ENCODE data around the gene FAM241A.
"Not testable (repeated sequence)": the region's sequence is repeated elsewhere in the genome, so short reads cannot be mapped to it uniquely, and the experiment has no call there.

Gene FAM241A

DNA sequence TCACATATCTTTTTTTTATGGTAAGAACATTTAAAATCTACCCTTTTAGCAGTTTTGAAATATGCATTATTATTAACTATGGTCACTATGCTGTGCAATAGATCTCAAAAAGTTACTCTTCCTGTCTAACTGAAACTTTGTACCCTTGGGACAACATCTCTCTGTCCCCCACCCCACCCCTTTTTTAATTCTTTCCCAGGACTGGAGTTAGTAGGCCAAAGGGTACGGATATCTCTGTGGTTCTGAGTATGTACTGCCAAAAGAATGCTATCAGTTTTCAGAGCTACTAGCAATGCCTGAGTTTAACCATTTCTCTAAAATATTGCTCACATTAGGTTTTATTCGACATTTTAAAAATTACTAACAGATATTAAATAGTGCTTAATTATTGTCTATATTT lies 4.7 kb upstream of the FAM241A start:
- DNase-seq, result no peak

DNA sequence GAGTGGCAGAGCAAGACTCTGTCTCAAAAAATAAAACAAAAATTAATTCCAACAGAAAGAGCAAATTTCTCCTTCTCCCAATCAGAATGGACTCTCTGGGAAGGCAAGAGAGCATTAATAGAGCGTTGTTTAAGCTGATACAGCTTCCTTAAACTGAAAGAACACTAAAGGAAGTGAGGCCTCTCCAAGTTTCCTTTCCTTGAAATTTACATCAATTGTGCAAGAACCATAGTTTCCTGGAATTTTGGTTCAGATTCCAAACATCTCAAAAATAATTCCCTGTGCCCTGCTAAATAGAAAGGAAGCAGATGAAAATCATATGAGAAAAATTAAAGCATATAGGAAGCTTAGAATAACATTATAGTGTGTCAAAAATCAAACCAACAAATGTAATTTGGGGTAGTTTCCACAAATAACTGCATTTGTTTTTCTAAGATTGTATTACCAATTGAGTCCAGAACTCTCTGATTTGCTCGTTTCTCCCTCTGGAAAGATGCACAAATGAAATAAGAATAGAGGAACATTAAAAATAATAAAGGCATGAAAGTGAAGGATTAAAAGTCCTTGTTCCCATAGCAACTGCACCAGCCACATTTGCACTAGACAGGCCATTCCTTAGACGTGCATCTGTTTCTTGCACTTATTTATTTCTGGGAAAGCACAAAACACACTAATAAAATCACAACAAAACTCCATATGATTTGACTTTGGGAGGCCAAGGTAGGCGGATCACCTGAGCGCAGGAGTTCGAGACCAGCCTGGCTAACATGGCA lies 3.7 kb upstream of the FAM241A start:
- DNase-seq, result no peak

DNA sequence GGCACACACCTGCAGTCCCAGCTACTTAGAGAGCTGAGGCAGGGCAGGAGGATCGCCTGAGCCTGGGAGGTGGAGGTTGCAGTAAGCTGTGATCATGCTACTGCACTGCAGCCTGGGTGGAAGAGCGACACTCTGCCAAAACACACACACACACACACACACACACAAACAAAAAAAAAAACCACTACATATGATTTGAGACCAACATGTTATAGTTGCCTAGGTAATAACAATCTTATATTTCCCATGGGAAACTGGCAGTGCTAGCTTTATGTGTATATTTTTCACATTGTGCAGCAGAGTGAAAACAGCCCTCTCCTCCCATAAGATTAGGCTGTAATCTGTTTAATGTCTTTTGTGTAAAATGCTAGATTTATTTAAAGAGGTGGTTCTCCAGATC lies 3.1 kb upstream of the FAM241A start:
- DNase-seq, result no peak

DNA sequence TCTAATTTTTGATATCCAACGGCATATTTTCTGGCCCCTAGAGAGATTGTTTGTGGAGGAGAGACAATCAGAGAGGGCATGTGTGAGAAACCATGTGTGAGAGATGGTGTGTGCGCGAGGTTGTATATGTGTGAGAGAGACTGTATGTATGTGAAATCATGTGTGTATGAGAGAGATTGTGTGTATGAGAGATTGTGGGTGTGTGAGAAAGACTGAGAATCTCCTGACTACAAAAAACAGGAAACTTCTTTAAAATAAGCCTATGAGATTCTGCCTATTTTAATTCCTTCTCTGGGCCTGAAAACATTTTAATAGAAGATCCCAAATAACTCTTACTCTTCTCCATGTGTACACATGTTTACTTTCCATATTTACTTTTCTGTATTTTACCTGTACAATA lies 1.5 kb upstream of the FAM241A start:
- DNase-seq, result no peak

DNA sequence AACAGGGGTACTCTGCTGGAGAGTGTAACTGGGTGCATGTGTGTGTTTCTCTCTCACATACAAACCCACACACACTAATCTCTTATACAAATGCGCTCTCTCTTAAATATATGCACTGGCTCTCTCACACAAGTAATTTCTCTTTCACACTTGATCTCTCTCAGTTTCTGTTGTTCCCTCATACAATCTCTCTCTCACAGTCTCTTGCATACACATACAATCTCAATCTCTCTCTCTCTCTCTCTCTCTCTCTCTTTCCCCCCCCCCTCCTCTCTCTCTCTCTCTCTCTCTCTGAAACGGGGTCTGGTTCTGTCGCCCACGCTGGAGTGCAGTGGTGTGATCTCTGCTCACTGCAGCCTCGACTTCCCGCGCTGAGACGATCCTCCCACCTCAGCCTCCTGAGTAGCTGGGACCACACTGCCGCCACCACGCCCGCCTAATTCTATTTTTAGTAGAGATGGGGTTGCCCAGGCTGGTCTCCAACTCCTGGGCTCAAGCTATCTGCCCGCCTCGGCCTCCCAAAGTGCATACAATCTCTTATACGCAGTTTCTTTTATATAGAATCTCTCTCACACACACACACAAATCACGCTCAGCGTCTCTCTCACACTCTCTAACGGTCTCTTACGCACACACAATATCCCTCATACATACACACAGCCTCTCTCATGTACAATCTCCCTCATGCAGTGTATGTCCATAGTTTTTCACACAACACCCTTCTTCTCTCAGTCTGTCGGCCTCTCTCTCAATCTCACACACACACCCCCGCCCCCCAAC lies 518 bp upstream of the FAM241A start:
- DNase-seq, result no peak

DNA sequence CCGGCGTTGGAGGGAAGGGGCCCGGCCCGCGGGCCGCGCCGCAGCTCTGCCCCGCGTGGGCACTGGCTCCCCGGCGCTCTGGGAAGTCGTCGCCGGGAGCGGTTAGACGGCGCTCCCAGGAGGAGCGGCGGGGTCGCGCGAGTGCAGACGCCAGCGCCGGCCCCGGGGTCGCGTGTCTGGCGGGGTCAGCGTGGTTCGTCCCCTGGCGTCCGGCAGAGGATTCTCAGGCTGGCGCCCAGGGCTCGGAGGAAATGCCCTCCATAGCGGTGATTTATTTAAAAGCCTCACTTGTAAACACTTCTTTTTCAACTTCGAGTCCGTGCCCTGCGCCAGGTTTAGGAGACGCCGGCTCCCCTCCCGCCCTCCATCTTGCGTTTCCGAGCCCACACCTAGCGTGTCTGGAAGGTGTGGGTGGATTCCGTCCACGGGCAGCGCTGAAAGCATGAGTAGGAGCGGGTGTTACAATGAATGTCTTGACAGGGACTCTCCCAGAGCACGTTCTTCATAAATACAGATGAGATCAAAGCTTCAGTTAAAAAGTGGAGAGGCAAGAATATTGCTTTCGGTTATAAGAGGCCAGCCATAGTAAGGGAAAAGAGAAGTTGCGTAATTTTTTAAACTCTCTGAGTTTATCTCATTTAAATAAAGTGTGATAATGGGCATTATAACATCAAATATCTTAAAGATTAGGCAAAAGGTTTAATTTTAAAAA lies 692 bp downstream of the FAM241A start:
- peak; percentile 69 for DNase-seq

DNA sequence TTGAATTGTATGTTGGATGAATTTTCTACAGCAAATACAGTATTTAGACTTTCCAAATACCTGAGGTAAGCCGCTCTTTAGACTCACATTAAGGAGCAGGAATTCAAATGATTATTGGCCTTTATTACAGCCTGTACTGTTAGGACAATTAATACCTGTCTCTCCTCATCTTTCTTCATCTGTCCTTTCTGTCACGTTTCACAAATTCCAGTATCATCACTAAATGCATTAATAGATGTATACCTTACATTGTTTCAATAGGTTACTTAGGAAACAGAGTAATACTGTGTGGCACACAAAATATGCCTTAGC lies 1.2 kb downstream of the FAM241A start:
- no peak for DNase-seq

DNA sequence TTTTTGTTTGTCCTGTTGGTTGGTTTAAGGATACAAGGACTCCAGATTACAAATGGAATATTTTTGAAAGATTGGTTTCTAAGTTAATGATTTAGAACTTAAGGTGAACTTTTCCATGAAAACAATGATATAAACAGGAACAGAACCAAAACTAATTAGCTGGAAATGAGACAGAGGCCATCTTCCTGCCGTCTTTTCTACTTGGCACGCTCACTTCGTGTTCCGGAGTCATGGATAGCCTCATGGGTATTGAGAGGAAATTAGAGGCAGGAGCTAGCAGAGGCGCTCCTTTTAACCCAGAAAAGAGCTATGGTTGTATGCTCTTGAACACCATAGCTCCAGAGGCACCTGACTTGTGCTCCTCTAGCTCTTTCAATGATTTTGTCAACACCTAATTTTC lies 2.4 kb downstream of the FAM241A start:
- DNase-seq, result no peak

DNA sequence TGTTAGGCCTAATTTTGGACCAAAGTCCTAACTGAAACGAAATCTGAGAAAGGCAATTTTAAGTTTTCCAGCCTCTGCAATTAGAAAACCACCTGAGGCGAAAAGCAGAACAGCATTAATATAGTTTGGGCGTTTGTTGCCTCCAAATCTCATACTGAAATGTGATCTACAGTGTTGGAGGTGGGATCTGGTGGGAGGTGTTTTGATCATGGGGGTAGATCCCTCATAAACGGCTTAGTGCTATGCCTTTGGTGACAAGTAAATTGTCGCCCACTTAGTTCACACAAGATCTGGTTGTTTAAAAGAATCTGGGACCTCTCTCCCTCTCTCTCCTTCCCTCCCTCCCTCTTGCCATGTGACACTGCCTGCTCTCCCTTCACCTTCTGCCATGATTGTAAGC lies 5.7 kb downstream of the FAM241A start:
- DNase-seq, result no peak

DNA sequence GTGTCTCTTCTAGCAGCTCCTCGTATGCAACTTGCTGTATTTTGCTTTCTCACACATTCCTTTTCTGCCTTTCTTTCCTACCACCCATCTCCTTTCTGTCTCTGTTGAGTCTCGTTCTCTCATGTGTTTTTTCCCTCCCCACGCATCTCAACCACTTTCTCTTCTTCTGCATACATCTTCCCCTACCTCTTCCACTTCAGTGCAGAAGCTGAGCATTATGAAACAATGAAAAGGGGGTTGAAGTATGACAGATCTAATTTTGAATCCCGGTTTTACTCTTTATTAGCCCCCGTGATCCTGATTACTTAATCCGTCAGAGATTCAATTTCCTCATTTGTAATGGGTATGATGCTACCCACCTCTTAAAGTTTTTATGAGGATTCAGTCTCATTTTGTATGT lies 7.3 kb downstream of the FAM241A start:
- no peak for DNase-seq

DNA sequence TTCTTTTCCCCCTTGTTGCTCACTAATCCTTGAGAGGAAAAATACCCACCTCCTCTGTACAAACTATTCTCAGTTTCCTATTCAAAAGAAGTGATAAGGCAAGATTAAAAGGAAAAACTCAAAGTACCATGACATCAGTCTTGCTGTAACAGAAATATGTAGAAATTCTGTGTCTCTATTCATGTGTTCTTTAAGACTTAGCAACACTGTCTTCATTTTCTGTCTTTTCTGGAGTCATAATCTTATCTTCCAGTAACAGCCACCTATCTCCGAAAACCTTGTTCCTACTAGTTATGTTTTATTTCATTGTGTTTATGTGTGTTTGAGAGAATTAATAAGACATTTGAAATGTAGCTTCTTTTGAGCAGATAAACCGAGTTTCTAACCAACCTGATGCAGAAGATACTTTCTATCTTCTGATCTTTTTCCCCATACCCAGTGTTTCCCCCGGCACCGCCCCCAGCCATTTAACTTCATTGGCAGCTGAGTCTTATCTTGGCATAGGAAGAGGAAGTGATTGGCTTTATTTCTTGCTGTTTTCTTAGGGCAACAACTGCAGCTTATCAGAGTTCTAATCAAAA lies 8.0 kb downstream of the FAM241A start:
- no peak for DNase-seq

DNA sequence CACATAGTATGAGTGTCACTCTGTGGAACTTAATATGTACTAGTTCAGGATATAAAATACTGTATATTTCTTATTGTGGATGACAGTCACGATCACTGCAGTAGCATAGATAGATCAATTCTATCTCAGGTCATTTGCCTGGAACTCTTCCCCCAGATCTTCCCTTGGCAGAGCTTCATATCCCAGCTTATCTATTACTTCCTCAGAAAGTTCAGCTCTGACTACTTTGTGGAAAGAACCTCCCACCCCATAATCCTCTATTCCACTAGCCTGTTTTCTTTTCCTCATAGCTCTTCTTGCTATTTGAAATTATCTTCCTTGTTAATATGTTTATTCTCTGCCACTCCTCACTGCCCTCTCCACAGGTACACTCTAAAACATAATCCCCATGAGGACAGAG lies 10.9 kb downstream of the FAM241A start:
- DNase-seq, result no peak

DNA sequence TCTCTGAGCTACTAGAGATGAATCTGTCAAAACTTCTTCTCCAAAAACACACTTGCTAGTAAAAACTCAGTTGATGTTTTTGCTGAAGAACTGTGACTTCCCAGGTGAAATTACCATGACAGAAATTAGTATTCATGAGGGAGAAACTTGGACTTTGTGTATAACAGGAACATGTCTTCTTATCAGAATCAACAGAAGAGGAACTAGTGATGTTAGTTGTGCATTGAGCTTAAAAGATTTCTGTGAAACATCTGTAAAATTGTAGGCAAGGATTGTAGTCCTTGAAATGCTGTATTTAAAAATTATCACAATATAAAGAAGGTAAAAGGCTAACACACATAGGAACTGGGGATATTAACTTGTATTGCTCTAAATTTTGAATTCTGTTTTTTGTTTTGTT lies 11.3 kb downstream of the FAM241A start:
- no peak for DNase-seq

DNA sequence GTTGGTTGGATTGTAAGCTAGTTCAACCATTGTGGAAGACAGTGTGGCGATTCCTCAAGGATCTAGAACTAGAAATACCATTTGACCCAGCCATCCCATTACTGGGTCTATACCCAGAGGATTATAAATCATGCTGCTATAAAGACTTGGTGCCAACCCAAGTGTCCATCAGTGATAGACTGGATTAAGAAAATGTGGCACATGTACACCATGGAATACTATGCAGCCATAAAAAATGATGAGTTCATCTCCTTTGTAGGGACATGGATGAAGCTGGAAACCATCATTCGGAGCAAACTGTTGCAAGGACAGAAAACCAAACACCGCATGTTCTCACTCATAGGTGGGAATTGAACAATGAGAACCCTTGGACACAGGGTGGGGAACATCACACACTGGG lies 18.5 kb downstream of the FAM241A start:
- DNase-seq, result not testable (repeated sequence)

DNA sequence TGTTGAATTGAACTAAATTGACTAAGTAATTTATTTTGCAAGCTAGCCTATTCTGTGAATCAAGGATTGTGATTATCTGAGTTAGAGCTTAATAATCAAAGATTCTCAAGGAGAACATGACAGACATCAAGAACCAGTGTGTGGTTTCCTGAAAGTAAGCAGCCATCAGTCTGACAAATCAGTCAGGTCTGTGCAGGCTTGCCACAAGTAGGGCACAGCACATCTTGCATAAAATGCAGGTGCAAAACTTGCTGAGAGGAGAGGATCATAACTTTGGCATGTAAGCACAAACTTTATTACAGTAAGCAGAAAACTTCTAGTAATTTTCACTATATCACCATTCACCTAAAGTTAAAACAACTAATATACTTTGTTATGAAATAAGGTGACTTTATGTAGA lies 22.5 kb downstream of the FAM241A start:
- DNase-seq, result peak; percentile 63

DNA sequence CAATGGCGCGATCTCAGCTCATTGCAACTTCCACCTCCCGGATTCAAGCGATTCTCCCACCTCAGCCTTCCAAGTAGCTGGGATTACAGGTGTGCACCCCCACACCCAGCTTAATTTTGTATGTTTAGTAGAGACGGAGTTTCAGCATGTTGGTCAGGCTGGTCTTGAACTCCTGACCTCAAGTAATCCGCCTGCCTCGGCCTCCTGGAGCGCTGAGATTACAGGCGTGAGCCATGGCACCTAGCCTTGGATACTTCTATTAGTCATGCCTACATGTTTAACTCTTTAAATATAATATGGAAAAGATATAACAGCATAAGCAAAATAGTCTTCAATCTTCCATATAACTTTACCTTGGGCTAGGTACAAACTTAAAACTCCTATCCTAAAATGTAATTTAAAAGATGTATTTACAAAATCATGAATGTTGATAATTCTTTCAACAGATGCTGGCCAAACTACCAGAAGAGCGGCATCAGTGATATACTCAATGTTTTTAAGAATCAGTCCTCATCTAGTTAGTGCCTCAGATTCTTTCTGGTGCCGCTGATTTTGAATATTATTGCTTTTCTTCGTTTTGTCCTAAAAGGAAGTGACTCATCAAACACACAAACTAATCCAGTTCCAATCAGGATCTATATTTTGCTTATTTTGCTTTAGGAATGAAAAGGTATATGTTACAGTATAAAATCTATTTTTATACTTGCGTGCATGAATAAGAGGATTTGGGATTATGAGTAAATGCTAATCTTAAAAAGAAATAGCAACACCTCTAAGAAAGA lies 23.7 kb downstream of the FAM241A start:
- DNase-seq, result no peak

DNA sequence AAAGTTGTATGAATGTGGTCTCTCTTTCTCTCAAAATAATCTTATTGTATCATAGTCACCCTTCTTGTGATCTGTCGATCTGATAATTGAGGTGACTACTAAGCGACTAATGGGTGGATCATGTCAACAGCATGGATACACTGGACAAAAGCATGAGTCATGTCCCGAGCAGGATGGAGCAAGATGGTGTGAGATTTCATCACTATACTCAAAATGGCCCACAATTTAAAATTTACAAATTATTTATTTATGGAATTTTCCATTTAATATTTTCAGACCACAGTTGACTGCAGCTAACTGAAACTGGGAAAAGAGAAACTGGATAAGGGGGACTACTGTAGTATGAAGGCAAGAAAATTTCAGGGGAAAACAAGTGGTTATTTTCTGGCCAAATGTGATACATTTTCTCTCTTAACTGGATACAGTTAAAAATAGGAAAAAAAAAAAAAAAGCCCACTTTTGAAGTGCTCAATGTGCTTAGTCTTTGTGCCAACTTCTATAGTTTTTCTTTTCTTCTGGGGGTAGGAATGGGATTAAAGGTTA lies 25.3 kb downstream of the FAM241A start:
- peak; percentile 60 for DNase-seq

DNA sequence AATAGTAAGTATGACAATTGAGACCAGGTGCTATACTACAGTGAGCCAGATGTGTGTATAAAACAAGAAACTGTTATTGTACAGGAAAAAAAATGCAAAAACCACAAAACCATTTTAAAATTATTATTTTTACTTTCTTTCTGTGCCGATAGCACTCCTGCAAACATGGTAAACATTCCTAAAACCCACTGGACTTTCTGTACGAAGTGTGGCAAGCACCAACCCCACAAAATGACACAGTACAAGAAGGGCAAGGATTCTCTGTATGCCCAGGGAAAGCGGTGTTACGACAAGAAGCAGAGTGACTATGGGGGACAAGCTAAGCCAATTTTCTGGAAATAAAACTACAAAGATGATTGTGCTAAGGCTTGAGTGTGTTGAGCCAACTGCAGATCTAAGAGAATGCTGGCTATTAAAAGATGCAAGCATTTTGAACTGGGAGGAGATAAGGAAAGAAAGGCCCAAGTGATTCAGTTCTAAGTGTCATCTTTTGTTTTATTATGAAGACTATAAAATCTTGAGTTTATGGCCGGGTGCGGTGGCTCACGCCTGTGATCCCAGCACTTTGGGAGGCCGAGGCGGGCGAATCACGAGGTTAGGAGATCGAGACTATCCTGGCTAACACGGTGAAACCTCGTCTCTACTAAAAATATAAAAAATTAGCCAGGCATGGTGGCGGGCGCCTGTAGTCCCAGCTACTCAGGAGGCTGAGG lies 26.0 kb downstream of the FAM241A start:
- not testable (repeated sequence) for DNase-seq

DNA sequence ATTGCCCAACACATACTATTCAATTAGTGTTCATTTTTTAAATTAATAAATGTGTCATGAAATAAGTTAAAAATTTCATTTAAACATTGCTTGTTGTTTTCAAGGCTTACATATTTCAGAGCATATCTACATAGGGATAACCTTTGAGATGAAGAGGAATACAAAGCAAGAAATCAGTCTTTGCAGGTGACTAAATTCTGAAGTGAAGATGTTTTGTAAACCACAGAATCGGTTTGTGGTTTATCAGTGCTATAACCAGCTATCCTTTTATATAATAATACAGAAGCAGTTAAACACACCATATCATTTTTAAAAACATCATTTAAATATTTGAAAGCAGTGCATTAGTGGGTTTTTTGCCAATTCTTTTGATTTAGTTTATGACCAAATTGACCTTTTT lies 26.9 kb downstream of the FAM241A start:
- DNase-seq, result peak; percentile 77

DNA sequence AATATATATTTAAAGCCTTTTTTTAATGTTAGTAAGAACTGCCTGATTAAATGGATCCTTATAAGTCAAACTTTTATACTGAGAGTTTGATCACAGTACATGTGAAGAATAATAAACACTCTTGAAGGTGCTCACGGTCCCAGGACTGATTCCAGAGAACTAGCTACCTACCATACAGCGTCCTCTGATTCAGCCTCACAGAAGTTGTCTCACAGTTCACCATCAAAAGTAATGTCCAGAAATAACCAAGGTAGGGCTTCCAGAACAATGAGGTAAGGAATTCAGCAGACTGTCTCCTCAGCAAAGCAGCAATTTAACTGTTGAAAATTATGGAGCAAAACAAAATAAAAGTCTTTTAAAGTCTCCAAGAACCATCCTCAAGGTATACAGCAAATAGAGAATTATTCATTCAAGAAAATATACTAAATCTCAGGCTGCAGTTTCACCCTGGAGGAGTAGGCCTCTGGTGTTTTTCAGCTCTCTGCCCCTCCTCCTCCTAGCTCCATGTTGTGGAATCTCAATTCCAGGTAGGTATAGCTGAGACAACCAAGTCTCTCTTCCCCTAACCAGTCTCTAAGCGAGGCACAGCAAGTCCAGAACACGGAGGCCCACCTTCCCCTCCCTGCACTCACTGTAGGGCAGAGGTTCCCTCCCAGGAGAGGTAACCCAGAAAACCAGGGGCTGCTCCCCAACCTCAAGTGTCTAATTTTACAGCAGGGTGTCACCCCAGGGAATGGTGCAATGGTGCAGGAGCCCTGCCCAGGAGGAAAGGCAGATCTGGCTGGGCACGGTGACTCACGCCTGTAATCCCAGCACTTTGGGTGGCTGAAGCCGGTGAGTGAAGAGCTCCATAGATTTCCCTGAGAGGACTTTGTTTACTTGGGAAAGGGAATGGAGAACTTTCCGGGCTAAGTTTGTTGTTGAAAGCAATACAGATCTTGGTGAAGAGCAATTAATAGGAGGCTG lies 28.6 kb downstream of the FAM241A start:
- no peak for DNase-seq

DNA sequence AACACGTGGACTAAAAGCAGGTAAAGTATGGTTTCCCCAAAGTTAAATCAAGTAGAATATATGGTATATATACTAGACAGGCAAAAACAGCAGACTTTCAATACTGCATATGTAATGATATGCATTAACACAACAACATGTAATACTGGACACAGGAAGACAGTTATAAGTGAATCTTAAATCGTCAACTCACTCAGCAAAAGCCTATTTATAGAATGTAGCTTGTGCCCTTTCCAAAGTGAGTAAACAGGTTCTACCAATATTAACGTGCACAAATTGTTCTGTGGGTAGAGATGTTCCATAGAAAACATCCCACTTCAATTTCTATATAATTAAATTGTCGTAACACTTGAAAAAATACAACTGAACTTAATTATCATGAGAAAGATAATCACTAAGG lies 30.6 kb downstream of the FAM241A start:
- DNase-seq, result no peak
